ENCODE data around the gene SLC9A5.

DNA sequence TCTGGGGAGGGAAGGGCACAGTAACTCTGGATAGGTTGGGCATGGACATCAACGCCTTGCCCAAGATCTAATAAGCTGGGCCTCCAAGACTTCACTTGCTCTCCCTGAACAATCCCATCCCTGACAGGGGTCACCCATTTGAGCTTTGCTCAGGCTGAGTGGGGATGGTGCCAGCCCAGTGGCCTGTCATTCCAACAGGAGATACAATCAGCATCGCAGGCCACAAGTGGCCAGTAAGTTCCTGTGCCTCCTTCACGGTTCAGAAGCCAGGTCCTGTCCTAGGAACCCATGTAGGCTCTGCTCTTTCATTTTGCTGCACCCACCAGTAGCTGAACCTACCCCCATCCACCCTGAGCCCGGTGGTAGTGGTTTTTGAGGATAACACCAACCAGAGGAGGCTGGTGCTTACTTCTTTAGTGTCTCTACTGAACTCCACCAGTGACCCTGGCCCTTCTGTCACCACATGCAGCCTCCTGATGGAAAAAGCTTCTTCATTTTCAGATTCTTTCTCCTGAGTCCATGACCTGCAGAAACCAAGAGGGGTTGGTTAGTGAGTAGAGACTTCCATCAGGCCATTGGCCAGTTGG lies 45.5 kb downstream of the SLC9A5 start:
- TF ChIP-seq SP1 (IDR thresholded peaks at IDR 0.05) = no peak
- no peak for TF ChIP-seq ELF4 (IDR thresholded peaks at IDR 0.05)
- no peak for TF ChIP-seq SUZ12 (IDR thresholded peaks at IDR 0.05)
- TF ChIP-seq L3MBTL2 (conservative IDR thresholded peaks at IDR 0.05) = no peak
- no peak for TF ChIP-seq FOXM1 (IDR thresholded peaks at IDR 0.05; ENCODE audit: borderline replicate concordance)
- no peak for TF ChIP-seq ZNF384 (IDR thresholded peaks at IDR 0.05)
- TF ChIP-seq BHLHE40 (IDR thresholded peaks at IDR 0.05; ENCODE audit: borderline replicate concordance) = no peak
- no peak for TF ChIP-seq TARDBP (IDR thresholded peaks at IDR 0.05)
- TF ChIP-seq LEF1 (IDR thresholded peaks at IDR 0.05; ENCODE audit: borderline replicate concordance) = no peak
- no peak for TF ChIP-seq NFRKB (IDR thresholded peaks at IDR 0.05)
- no peak for TF ChIP-seq FOXA1 (IDR thresholded peaks at IDR 0.05)
- no peak for TF ChIP-seq FOXK2 (IDR thresholded peaks at IDR 0.05)

Data from HEK293T (cell line).